Tibial nerve (tissue), 4 donors: ENCODE measurements around the gene UBE2A. TPM values are rescaled to one million over a fixed set of nuclear protein-coding genes. Genes with fewer than 3 reads are reported as not detected.

ENCODE experiments used
- DNase-seq, 2 donors: peaks; one replicate each; pipeline ENCODE4 v3.0.0-alpha.2; 2019; ENCODE audit warnings: low spot score in 2 of 2
- H3K27ac ChIP-seq, 4 donors: fragments of 200-600 bp; sonication (generic) in 3 of 4; one replicate each; pipeline ENCODE4 v1.5.1; 2017 to 2019; ENCODE audit warnings: mild to moderate bottlenecking in 1 of 4
- H3K27me3 ChIP-seq, 2 donors: fragments of 200-600 bp; sonication (generic) in 1 of 2; one replicate each; pipeline versions ENCODE4 v1.5.1 to v1.6.0; 2017 to 2019
- H3K36me3 ChIP-seq, 3 donors: fragments of 200-600 bp; sonication (generic); one replicate each; pipeline ENCODE4 v1.5.1; 2018 to 2019
- H3K4me1 ChIP-seq, 4 donors: fragments of 200-600 bp; sonication (generic) in 3 of 4; one replicate each; pipeline ENCODE4 v1.5.1; 2017 to 2019
- H3K4me3 ChIP-seq, 4 donors: fragments of 200-600 bp; sonication (generic) in 3 of 4; one replicate each; pipeline ENCODE4 v1.5.1; 2017 to 2019; ENCODE audit warnings: mild to moderate bottlenecking in 1 of 4, moderate library complexity in 1 of 4
- H3K9me3 ChIP-seq, 4 donors: fragments of 200-600 bp; sonication (generic) in 3 of 4; one replicate each; pipeline ENCODE4 v1.5.1; 2017 to 2019
- EP300 ChIP-seq, 2 donors: sonication (generic); formaldehyde crosslinking; IDR thresholded peaks; one replicate each; pipeline ENCODE4 v1.6.1; 2017; ENCODE audit warnings: antibody characterized with exemption in 2 of 2, mild to moderate bottlenecking in 1 of 2
- POLR2A ChIP-seq, 2 donors: fragments of 450-650 bp; IDR thresholded peaks; one replicate each; pipeline ENCODE4 v1.6.1; 2017; ENCODE audit warnings: antibody characterized with exemption in 2 of 2, mild to moderate bottlenecking in 2 of 2, moderate library complexity in 2 of 2
- WGBS, 2 donors: methylation state at CpG; one replicate each; pipeline ENCODE4 v1.1.5; 2018; 5-methylcytosine and 5-hydroxymethylcytosine counted together
- total RNA-seq, 4 donors: library from RNA; depleted of rRNA; stranded (reverse); fragments of >200 nt; gene quantifications; one replicate each; pipeline ENCODE4 v1.1.0, GENCODE V29; 2016
- TF ChIP-seq, protein P1 (sequence below), 5 experiments: fragments of 200-600 bp in 3 of 5; fragments of 450-650 bp in 2 of 5; sonication (generic) in 3 of 5; IDR thresholded peaks; one replicate each; pipeline ENCODE4 v1.5.1; 2016 to 2019; ENCODE audit warnings: antibody characterized with exemption in 5 of 5, mild to moderate bottlenecking in 3 of 5, moderate library complexity in 2 of 5

Gene UBE2A
- total RNA-seq, 4 donors from 2014 or later = 31.8 to 62.5 (median 40.5) TPM

DNA sequence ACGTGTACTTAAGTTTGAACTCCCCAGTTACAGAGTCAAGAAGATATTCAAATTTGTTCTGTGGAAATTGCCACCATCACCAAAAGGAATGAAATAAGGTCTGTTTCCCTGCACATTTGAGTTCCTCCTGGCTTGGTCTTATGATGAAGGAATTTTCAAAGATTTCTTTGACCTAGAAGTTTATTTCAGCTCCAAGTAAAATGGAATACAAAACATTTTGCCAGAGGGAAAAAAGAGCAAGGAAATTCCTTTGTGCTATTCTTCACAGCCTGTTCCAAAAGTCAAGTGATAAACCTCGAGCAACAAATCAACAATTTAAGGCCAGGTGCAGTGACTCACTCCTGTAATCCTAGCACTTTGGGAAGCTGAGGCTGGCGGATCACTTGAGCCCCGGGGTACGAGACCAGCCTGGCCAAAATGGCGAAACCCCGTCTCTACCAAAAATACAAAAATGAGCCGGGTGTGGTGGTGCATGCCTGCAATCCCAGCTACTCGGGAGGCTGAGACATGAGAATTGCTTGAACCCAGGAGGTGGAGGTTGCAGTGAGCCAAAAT is 28.4 kb downstream of the UBE2A start:
- no peaks in the 10 kb centered on the region for H3K27me3 ChIP-seq
- TF ChIP-seq EP300 (IDR thresholded peaks at IDR 0.05) = no peak
- TF ChIP-seq POLR2A (IDR thresholded peaks at IDR 0.05) = no peak
- TF ChIP-seq, protein P1, sequence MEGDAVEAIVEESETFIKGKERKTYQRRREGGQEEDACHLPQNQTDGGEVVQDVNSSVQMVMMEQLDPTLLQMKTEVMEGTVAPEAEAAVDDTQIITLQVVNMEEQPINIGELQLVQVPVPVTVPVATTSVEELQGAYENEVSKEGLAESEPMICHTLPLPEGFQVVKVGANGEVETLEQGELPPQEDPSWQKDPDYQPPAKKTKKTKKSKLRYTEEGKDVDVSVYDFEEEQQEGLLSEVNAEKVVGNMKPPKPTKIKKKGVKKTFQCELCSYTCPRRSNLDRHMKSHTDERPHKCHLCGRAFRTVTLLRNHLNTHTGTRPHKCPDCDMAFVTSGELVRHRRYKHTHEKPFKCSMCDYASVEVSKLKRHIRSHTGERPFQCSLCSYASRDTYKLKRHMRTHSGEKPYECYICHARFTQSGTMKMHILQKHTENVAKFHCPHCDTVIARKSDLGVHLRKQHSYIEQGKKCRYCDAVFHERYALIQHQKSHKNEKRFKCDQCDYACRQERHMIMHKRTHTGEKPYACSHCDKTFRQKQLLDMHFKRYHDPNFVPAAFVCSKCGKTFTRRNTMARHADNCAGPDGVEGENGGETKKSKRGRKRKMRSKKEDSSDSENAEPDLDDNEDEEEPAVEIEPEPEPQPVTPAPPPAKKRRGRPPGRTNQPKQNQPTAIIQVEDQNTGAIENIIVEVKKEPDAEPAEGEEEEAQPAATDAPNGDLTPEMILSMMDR (IDR thresholded peaks at IDR 0.05) = no peak
- DNase-seq = no peak
- no peaks in the 10 kb centered on the region for H3K9me3 ChIP-seq
- H3K27ac ChIP-seq = no peak overlapping the region
- peaks cover 0 to 9% (median 0%) of the 10 kb centered on the region in 3 donors for H3K36me3 ChIP-seq
- WGBS, 2 donors = 76 to 79% methylated on average over 9 of the region's 9 CpGs
- H3K4me1 ChIP-seq = no peaks in the 10 kb centered on the region
- no peak overlapping the region for H3K4me3 ChIP-seq

GRCh38 chrX:119604766-119605463 is 30.6 kb downstream of the UBE2A start:
- peak overlapping the region; percentile 46 to 79 (median 68) for H3K4me3 ChIP-seq
- peaks cover 0 to 9% (median 0%) of the 10 kb centered on the region in 3 donors for H3K36me3 ChIP-seq
- 21 to 37% methylated on average over 12 to 17 of the region's 17 CpGs for WGBS, 2 donors
- DNase-seq = no peak
- H3K4me1 ChIP-seq = no peaks in the 10 kb centered on the region
- no peaks in the 10 kb centered on the region for H3K9me3 ChIP-seq
- TF ChIP-seq EP300 (IDR thresholded peaks at IDR 0.05) (no peak), POLR2A (IDR thresholded peaks at IDR 0.05) (no peak)
- TF ChIP-seq, protein P1 (IDR thresholded peaks at IDR 0.05) = no peak
- peak overlapping the region; percentile 86 to 95 (median 90) for H3K27ac ChIP-seq
- no peaks in the 10 kb centered on the region for H3K27me3 ChIP-seq

- peaks cover 0 to 9% (median 0%) of the 10 kb centered on the region in 3 donors for H3K36me3 ChIP-seq
- peak overlapping the region; percentile 46 to 79 (median 68) for H3K4me3 ChIP-seq
- peak in 1 of 2 donors; percentile 16 for DNase-seq
- no peaks in the 10 kb centered on the region for H3K27me3 ChIP-seq
- 1 to 41% methylated on average over 42 to 51 of the region's 68 CpGs for WGBS, 2 donors
- peak overlapping the region; percentile 86 to 95 (median 90) for H3K27ac ChIP-seq
- H3K4me1 ChIP-seq = no peaks in the 10 kb centered on the region
- H3K9me3 ChIP-seq = no peaks in the 10 kb centered on the region
- TF ChIP-seq EP300 (IDR thresholded peaks at IDR 0.05) (no peak), POLR2A (IDR thresholded peaks at IDR 0.05) (no peak)
These were observed 31.3 kb downstream of the UBE2A start for GRCh38 chrX:119605464-119606279.

- 1 to 56% methylated on average over 14 to 46 of the region's 46 CpGs for WGBS, 2 donors
- peak within 1 kb of the TSS; percentile 46 to 79 (median 68) for H3K4me3 ChIP-seq
These were observed 32.1 kb downstream of the UBE2A start, which contains the start of gene NKRF for GRCh38 chrX:119606280-119607017. TSS of gene NKRF (minus strand) at chrX:119606424.

More at GRCh38 chrX:119606280-119607017, 32.1 kb downstream of the UBE2A start, which contains the start of gene NKRF:
- peak within 1 kb of the TSS; percentile 86 to 95 (median 90) for H3K27ac ChIP-seq
- no peaks in the 10 kb centered on the region for H3K4me1 ChIP-seq
- H3K36me3 ChIP-seq = peaks cover 0 to 3% (median 0%) of the 10 kb centered on the region in 3 donors
- H3K9me3 ChIP-seq = no peaks in the 10 kb centered on the region
- peak; percentile 86 to 89 for DNase-seq
- TF ChIP-seq, protein P1 (IDR thresholded peaks at IDR 0.05) = peak in 1 of 5 experiments; percentile 11
- peak; percentile 86 to 95 for TF ChIP-seq EP300 (IDR thresholded peaks at IDR 0.05)
- peak; percentile 77 to 89 for TF ChIP-seq POLR2A (IDR thresholded peaks at IDR 0.05)
- H3K27me3 ChIP-seq = no peaks in the 10 kb centered on the region
